Left lobe of liver (tissue), 2 donors: ENCODE data around the gene FAM83C. TPM values are rescaled to one million over a fixed set of nuclear protein-coding genes. Genes with fewer than 3 reads are reported as not detected.
A peak's percentile ranks its signal among the peaks of the same experiment; 100 is the strongest.

Experiments used
- ATAC-seq: fragments of 200-7000 bp; cut with Tn5 transposase; one replicate; pipeline ENCODE4 v1.9.1; 2020; ENCODE audit warnings: mild to moderate bottlenecking, moderate library complexity
- DNase-seq: peaks from one replicate; pipeline ENCODE4 v3.0.0-alpha.2; 2020; ENCODE audit warnings: low spot score
- total RNA-seq: library from RNA; stranded (reverse); gene quantifications from one replicate; pipeline ENCODE4 v1.2.1, GENCODE V29; 2021
- donor health status: DM: no; HTN: no; CAD: no; lungs with moderate emphysema.
- donor health status: DM: no; HTN: yes; CAD: no.

Gene FAM83C
- total RNA-seq, 1 donor from 2014 or later: not detected

- peak; percentile 8 for ATAC-seq
- DNase-seq: no peak
These were observed 7.0 kb downstream of the FAM83C start for GRCh38 chr20:35284992-35285805.

DNA sequence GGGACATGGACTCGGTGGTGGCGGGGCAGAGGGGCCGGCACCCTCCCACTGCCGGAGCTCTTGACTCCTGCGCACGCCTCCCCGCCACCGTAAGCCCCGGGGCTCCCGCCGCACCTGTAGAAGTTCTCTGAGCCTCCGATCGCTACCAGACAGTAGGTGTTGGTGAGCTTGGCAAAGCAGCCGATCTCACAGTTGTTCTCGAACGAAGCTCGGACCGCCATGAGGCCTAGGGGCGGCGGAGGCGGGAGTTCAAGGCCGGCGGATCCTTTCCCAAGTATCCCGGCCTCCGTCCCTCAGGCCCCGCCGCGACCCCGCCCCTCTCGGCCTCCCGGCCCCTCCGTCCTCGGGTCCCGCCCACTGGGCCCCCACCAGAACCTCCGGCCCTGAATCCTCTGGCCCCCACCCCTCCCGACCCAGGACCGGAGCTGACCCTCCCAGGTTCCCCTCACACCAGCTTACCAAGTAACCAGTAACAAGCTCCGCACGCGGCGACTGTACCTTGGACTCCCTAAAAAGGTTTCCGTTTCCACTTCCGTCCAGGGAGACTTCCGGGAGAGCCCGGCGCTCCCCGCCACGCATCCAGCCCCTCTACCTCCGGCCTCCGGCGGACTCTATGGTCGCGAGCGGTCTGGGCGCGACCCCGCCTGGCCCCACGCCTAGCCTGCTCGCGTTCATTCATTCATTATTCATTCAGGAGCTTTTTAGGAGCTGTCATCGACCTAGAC, 7.8 kb downstream of the FAM83C start, which contains the start of gene EIF6:
Gene EIF6 (minus strand): TSS at position 506 of the 725 bp plus-strand sequence. CDS start 285 bp downstream, at position 221.
- DNase-seq (peak; percentile 88), ATAC-seq (peak; percentile 83)

- DNase-seq (no peak), ATAC-seq (no peak)
These were observed 8.6 kb downstream of the FAM83C start for GRCh38 chr20:35283441-35284266.

DNA sequence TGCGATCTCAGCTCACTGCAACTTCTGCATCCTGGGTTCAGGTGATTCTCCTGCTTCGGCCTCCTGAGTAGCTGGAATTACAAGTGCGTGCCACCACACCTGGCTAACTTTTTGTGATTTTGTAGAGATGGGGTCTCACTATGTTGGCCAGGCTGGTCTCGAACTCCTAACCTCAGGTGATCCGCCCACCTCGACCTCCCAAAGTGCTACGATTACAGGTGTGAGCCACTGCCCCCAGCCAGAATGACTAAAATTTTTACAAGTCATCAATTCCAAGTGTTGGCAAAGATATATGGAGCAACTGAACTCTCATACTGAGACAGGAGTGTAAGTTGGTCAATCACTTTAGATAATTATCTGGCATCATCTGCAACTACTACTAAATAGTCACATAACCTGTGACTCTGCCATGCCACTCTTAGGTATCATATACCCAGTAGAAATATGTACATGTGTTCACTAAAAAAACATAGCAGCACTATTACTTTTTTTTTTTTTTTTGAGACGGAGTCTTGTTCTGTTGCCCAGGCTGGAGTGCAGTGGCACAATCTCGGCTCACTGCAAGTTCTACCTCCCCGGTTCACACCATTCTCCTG, 10.6 kb downstream of the FAM83C start:
- DNase-seq (no peak), ATAC-seq (no peak)

GRCh38 chr20:35280523-35280922, 11.7 kb downstream of the FAM83C start:
- no peak for DNase-seq
- ATAC-seq: no peak

- no peak for DNase-seq
- ATAC-seq: no peak
These were observed 12.6 kb downstream of the FAM83C start for GRCh38 chr20:35279533-35280174.

DNA sequence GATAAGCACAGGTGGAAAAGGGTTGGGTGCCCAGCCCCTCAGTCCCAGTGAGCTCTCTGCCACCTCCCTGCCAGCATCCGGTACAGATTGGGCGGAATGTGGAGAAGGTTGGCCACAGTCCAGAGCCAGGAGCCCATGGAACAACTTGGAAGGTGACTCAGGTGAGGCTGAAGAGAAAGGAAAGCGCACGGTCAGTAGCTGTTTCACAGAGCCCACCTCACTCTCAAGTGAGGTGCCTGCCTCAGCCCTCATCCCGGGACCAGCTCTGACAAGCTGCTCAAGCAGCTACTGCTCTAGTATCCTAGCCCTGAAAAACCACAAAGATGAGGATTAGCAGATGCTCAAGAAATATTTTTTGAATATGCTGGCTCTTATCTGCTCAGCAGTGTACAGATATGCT, 13.2 kb downstream of the FAM83C start:
- ATAC-seq (no peak), DNase-seq (no peak)

DNA sequence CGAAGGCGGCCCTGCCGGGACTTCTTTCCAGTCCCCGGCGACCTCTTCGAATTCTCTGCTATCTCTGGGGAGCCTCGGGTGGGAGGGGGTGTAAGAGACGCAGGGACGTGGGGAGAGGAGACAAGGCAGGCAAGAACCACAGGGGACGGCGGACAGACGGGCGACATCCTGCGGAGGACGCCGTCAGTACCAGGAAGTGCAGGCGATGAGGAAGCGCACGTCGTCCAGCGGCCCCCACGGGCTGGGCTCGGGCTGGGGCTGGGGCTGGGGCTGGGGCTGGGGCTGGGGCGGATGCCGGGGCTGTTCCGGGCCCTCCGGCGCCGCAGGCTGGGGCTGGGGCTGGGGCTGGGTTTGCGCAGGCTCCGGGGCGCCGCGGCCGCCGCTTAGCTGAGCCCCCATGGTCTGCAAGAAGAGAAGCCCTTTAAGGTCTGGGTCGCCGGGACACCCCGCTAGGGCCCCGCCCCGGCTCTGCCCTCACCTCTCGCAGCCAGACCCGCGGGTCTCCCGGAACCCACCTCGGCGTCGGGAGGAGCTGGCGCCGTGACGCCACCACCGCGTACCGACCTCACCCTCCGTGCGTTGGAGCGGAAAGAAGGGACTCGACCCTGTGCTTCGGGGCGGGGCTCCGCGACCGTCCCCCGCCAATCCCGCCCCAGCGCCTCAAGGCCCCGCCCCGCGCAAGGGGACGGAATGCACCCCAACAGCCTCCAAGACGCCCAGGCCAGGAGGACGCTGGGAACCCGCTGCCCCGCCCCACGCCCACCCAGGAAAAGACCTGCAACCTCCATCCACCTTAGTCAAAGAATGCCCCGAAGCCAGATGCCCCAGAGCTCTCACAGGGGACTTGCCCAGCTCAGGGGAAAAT, 14.5 kb downstream of the FAM83C start, which contains the start of gene MMP24OS:
Gene MMP24OS (minus strand): TSS at position 592 of the 865 bp plus-strand sequence. CDS start 193 bp downstream, at position 399.
- peak; percentile 88 for DNase-seq

GRCh38 chr20:35277127-35277526, 15.1 kb downstream of the FAM83C start:
- DNase-seq: no peak

More for the DNA sequence above, 14.5 kb downstream of the FAM83C start, which contains the start of gene MMP24OS:
- peak; percentile 91 for ATAC-seq

DNA sequence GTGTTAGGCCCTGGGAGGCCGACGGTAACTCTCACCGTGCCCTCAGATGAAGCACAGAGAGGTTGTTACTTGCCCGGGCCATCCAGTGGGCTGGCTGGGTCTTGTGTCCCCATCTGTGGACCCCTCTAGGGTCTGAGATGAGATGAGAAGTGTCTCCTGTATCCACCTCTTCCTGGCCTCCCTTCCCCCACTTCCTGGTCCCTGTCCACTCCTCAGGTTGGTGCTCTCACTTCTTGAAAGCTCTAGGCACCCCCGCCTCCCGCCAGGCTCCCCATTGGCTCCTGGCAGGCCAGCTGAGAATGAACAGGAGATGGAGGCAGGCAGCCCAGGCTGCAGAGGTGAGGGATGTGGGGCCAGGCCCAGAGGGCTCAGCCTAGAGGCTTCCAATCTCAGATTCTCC, 15.8 kb downstream of the FAM83C start:
- ATAC-seq (no peak), DNase-seq (no peak)

More at GRCh38 chr20:35277127-35277526, 15.1 kb downstream of the FAM83C start:
- ATAC-seq: no peak

- ATAC-seq (no peak), DNase-seq (no peak)
These were observed 16.4 kb downstream of the FAM83C start for GRCh38 chr20:35275741-35276251.

GRCh38 chr20:35274172-35275092, 17.8 kb downstream of the FAM83C start:
- ATAC-seq: no peak
- DNase-seq: no peak

GRCh38 chr20:35273449-35274171, 18.6 kb downstream of the FAM83C start:
- ATAC-seq (peak; percentile 17), DNase-seq (no peak)

- no peak for ATAC-seq
- no peak for DNase-seq
These were observed 20.3 kb downstream of the FAM83C start for GRCh38 chr20:35271904-35272303.

DNA sequence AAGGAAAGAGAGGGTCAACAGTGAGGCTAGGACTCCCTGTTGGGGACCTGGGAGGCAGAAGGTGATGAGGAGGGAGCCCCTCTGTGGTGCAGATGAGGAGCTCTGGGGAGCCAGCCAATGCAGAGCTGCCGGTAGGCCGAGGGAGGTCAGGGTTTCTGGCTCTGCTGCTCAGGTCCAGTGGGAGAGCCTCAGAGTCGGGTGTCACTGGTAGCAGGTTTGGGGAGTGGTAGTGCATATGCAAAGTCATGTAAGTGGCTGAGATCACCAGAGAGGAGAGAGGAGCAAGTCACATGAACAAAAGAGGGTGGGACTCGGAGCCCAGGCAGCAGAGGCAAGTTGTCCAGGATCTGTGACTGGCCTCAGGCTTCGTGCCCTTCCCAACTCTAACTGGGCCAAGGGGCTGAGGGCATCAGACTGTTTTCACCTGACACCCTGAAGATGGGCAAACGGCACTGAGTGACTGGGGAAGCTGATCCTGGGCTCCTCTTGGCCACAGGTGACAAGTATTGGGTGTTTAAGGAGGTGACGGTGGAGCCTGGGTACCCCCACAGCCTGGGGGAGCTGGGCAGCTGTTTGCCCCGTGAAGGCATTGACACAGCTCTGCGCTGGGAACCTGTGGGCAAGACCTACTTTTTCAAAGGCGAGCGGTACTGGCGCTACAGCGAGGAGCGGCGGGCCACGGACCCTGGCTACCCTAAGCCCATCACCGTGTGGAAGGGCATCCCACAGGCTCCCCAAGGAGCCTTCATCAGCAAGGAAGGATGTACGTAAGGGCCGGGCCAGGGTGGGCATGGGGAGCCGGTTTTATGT, 20.9 kb downstream of the FAM83C start:
- ATAC-seq (no peak), DNase-seq (no peak)
